Right lobe of liver (tissue), 4 donors: ENCODE data around the gene RASGRF2.

Source experiments
- POLR2A ChIP-seq: fragments of 450-650 bp; IDR thresholded peaks from one replicate; pipeline ENCODE4 v1.6.1; 2017; ENCODE audit warnings: antibody characterized with exemption, mild to moderate bottlenecking
- TF ChIP-seq, protein P1 (sequence below), 4 donors: fragments of 200-600 bp in 3 of 4; fragments of 450-650 bp in 1 of 4; IDR thresholded peaks; one replicate each; pipeline versions ENCODE4 v1.5.1 to v1.8.0; 2016 to 2022; ENCODE audit warnings: antibody characterized with exemption in 4 of 4, mild to moderate bottlenecking in 2 of 4
- donor health status: DM: no; HTN: no; CAD: no.
- donor health status: DM: no; HTN: no; CAD: no.
- donor health status: DM: no; HTN: yes; CAD: no.

DNA sequence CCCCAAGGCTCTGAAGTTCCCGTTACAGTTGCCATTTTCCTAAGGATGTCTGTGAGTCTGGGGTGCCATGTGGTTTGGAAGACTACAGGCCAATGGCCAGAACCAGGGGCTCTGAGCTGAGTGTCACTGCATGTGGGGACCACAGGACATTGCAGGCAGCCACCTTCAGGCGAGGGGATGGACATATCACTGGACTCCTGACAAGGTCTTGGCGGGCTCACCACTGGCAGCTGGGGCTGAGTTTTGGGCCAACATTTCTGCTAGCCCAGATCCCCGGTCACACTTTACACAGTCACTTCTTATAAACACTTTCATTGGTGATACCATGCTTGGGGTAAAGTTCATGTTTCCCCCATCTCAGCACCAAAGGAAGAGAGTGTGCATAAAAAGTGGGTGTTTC lies 109.8 kb downstream of the RASGRF2 start:
- TF ChIP-seq, protein P1, sequence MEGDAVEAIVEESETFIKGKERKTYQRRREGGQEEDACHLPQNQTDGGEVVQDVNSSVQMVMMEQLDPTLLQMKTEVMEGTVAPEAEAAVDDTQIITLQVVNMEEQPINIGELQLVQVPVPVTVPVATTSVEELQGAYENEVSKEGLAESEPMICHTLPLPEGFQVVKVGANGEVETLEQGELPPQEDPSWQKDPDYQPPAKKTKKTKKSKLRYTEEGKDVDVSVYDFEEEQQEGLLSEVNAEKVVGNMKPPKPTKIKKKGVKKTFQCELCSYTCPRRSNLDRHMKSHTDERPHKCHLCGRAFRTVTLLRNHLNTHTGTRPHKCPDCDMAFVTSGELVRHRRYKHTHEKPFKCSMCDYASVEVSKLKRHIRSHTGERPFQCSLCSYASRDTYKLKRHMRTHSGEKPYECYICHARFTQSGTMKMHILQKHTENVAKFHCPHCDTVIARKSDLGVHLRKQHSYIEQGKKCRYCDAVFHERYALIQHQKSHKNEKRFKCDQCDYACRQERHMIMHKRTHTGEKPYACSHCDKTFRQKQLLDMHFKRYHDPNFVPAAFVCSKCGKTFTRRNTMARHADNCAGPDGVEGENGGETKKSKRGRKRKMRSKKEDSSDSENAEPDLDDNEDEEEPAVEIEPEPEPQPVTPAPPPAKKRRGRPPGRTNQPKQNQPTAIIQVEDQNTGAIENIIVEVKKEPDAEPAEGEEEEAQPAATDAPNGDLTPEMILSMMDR (IDR thresholded peaks at IDR 0.05): no peak
- TF ChIP-seq POLR2A: no peak
